Activated CD4-positive, alpha-beta memory T cell treated with anti-CD3 and anti-CD28 coated beads for 36 hours (primary cell): Measurements from ENCODE around the gene DOK6. TPM values are rescaled to one million over a fixed set of nuclear protein-coding genes. Genes with fewer than 3 reads are reported as not detected.

Experiments used
- CTCF ChIA-PET: fragments of 350-600 bp; sonication (Branson Sonifier 250); formaldehyde crosslinking; loops from one replicate; lab custom pipeline; 2021; ENCODE audit warnings: antibody characterized with exemption, inconsistent platforms; lab: Charles Lee
- POLR2A ChIA-PET: fragments of 350-600 bp; sonication (Branson Sonifier 250); formaldehyde crosslinking; loops from one replicate; lab custom pipeline; 2021; ENCODE audit warnings: antibody characterized with exemption; lab: Charles Lee
- DNase-seq: peaks from one replicate; pipeline ENCODE4 v3.0.0-alpha.2; 2020
- H3K27ac Mint-ChIP-seq: one replicate; pipeline ENCODE4 v1.8.0; 2021; ENCODE audit warnings: mixed read lengths
- H3K27me3 Mint-ChIP-seq: one replicate; pipeline ENCODE4 v1.8.0; 2021; ENCODE audit warnings: mixed read lengths
- H3K36me3 Mint-ChIP-seq: one replicate; pipeline ENCODE4 v1.8.0; 2021; ENCODE audit warnings: mixed read lengths
- H3K4me1 Mint-ChIP-seq: one replicate; pipeline ENCODE4 v1.8.0; 2021; ENCODE audit warnings: low read depth, mixed read lengths
- H3K4me3 Mint-ChIP-seq: one replicate; pipeline ENCODE4 v1.8.0; 2021; ENCODE audit warnings: mild to moderate bottlenecking, mixed read lengths
- H3K9me3 Mint-ChIP-seq: one replicate; pipeline ENCODE4 v1.8.0; 2021; ENCODE audit warnings: mixed read lengths
- intact Hi-C: fragments of 100-400 bp; cut with micrococcal nuclease; formaldehyde crosslinking; loops from one replicate; pipeline ENCODE4 v1.15.1; 2023
- total RNA-seq, 2 experiments: library from RNA; stranded (reverse); gene quantifications; one replicate each; pipeline ENCODE4 v1.2.3, GENCODE V29; 2021

DOK6 gene
- total RNA-seq, 2 experiments from 2014 or later = not detected

- Mint-ChIP-seq H3K27ac (no peak overlapping the region), H3K27me3 (peaks cover 1% of the 10 kb centered on the region), H3K4me3 (no peak overlapping the region), H3K36me3 (no peaks in the 10 kb centered on the region), H3K4me1 (no peaks in the 10 kb centered on the region), H3K9me3 (no peaks in the 10 kb centered on the region)
- ChIA-PET POLR2A (no interaction called here), CTCF (no interaction called here)
- intact Hi-C loops = no loop called here
- no peak for DNase-seq
Measured at GRCh38 chr18:69495841-69496533, 95.3 kb downstream of the DOK6 start.

- intact Hi-C loops = no loop called here
- Mint-ChIP-seq H3K27ac (no peak overlapping the region), H3K27me3 (peaks cover 2% of the 10 kb centered on the region), H3K36me3 (no peaks in the 10 kb centered on the region), H3K4me1 (no peaks in the 10 kb centered on the region), H3K4me3 (no peak overlapping the region), H3K9me3 (no peaks in the 10 kb centered on the region)
- ChIA-PET POLR2A (no interaction called here), CTCF (no interaction called here)
- DNase-seq = no peak
Measured at GRCh38 chr18:69518989-69519388, 118.3 kb downstream of the DOK6 start.

GRCh38 chr18:69523582-69523981 lies 122.9 kb downstream of the DOK6 start:
- CTCF ChIA-PET = no interaction called here

GRCh38 chr18:69528435-69528834 lies 127.7 kb downstream of the DOK6 start:
- no peak overlapping the region for H3K27ac Mint-ChIP-seq
- H3K27me3 Mint-ChIP-seq = no peaks in the 10 kb centered on the region
- intact Hi-C loops = no loop called here
- H3K4me3 Mint-ChIP-seq = no peak overlapping the region
- no peaks in the 10 kb centered on the region for H3K9me3 Mint-ChIP-seq
- no peaks in the 10 kb centered on the region for H3K4me1 Mint-ChIP-seq
- no peak for DNase-seq
- ChIA-PET POLR2A (no interaction called here), CTCF (no interaction called here)
- no peaks in the 10 kb centered on the region for H3K36me3 Mint-ChIP-seq

More at GRCh38 chr18:69523582-69523981, 122.9 kb downstream of the DOK6 start:
- Mint-ChIP-seq H3K4me1 (no peaks in the 10 kb centered on the region), H3K9me3 (no peaks in the 10 kb centered on the region), H3K27me3 (peaks cover 2% of the 10 kb centered on the region), H3K36me3 (no peaks in the 10 kb centered on the region), H3K4me3 (no peak overlapping the region), H3K27ac (no peak overlapping the region)
- POLR2A ChIA-PET = no interaction called here
- no peak for DNase-seq
- intact Hi-C loops = no loop called here

GRCh38 chr18:69529151-69529550 lies 128.5 kb downstream of the DOK6 start:
- Mint-ChIP-seq H3K9me3 (no peaks in the 10 kb centered on the region), H3K4me1 (no peaks in the 10 kb centered on the region), H3K27ac (no peak overlapping the region), H3K27me3 (no peaks in the 10 kb centered on the region), H3K4me3 (no peak overlapping the region), H3K36me3 (no peaks in the 10 kb centered on the region)
- CTCF ChIA-PET = no interaction called here
- DNase-seq = no peak
- intact Hi-C loops = no loop called here
- POLR2A ChIA-PET = no interaction called here

- ChIA-PET POLR2A (no interaction called here), CTCF (no interaction called here)
- H3K27me3 Mint-ChIP-seq = no peaks in the 10 kb centered on the region
- no peak overlapping the region for H3K4me3 Mint-ChIP-seq
- H3K27ac Mint-ChIP-seq = no peak overlapping the region
- no peaks in the 10 kb centered on the region for H3K9me3 Mint-ChIP-seq
- H3K36me3 Mint-ChIP-seq = no peaks in the 10 kb centered on the region
- intact Hi-C loops = no loop called here
- no peak for DNase-seq
- H3K4me1 Mint-ChIP-seq = no peaks in the 10 kb centered on the region
Measured at GRCh38 chr18:69531973-69532372, 131.3 kb downstream of the DOK6 start.

- intact Hi-C loops = no loop called here
- no peaks in the 10 kb centered on the region for H3K9me3 Mint-ChIP-seq
- no peak overlapping the region for H3K27ac Mint-ChIP-seq
- DNase-seq = no peak
- no peaks in the 10 kb centered on the region for H3K36me3 Mint-ChIP-seq
- H3K4me3 Mint-ChIP-seq = no peak overlapping the region
- ChIA-PET POLR2A (no interaction called here), CTCF (no interaction called here)
- H3K27me3 Mint-ChIP-seq = peaks cover 6% of the 10 kb centered on the region
- no peaks in the 10 kb centered on the region for H3K4me1 Mint-ChIP-seq
Measured at GRCh38 chr18:69537183-69537582, 136.5 kb downstream of the DOK6 start.

- DNase-seq = no peak
- Mint-ChIP-seq H3K4me3 (no peak overlapping the region), H3K4me1 (no peaks in the 10 kb centered on the region), H3K36me3 (no peaks in the 10 kb centered on the region), H3K27me3 (peaks cover 6% of the 10 kb centered on the region), H3K9me3 (no peaks in the 10 kb centered on the region), H3K27ac (no peak overlapping the region)
- CTCF ChIA-PET = no interaction called here
- POLR2A ChIA-PET = no interaction called here
- intact Hi-C loops = no loop called here
Measured at GRCh38 chr18:69538849-69539248, 138.2 kb downstream of the DOK6 start.

GRCh38 chr18:69539404-69539803 lies 138.7 kb downstream of the DOK6 start:
- DNase-seq = no peak
- Mint-ChIP-seq H3K36me3 (no peaks in the 10 kb centered on the region), H3K27ac (no peak overlapping the region), H3K9me3 (no peaks in the 10 kb centered on the region), H3K27me3 (peaks cover 6% of the 10 kb centered on the region), H3K4me3 (no peak overlapping the region), H3K4me1 (no peaks in the 10 kb centered on the region)
- ChIA-PET POLR2A (no interaction called here), CTCF (no interaction called here)
- intact Hi-C loops = no loop called here

- Mint-ChIP-seq H3K36me3 (no peaks in the 10 kb centered on the region), H3K27me3 (peaks cover 1% of the 10 kb centered on the region), H3K4me1 (no peaks in the 10 kb centered on the region), H3K4me3 (no peak overlapping the region), H3K27ac (no peak overlapping the region), H3K9me3 (no peaks in the 10 kb centered on the region)
- no peak for DNase-seq
- intact Hi-C loops = no loop called here
- ChIA-PET POLR2A (no interaction called here), CTCF (no interaction called here)
Measured at GRCh38 chr18:69556228-69556627, 155.5 kb downstream of the DOK6 start.

- Mint-ChIP-seq H3K27me3 (peaks cover 1% of the 10 kb centered on the region), H3K4me1 (no peaks in the 10 kb centered on the region), H3K36me3 (no peaks in the 10 kb centered on the region), H3K9me3 (peaks cover 3% of the 10 kb centered on the region), H3K4me3 (no peak overlapping the region), H3K27ac (no peak overlapping the region)
- ChIA-PET POLR2A (no interaction called here), CTCF (no interaction called here)
- no peak for DNase-seq
- intact Hi-C loops = no loop called here
Measured at GRCh38 chr18:69557282-69557681, 156.6 kb downstream of the DOK6 start.

- DNase-seq = no peak
- intact Hi-C loops = no loop called here
- H3K4me3 Mint-ChIP-seq = no peak overlapping the region
- POLR2A ChIA-PET = no interaction called here
- H3K4me1 Mint-ChIP-seq = no peaks in the 10 kb centered on the region
- H3K27me3 Mint-ChIP-seq = peaks cover 1% of the 10 kb centered on the region
- H3K9me3 Mint-ChIP-seq = peaks cover 4% of the 10 kb centered on the region
- H3K36me3 Mint-ChIP-seq = no peaks in the 10 kb centered on the region
- CTCF ChIA-PET = no interaction called here
- no peak overlapping the region for H3K27ac Mint-ChIP-seq
Measured at GRCh38 chr18:69558052-69558451, 157.4 kb downstream of the DOK6 start.

- DNase-seq = no peak
- Mint-ChIP-seq H3K4me1 (no peaks in the 10 kb centered on the region), H3K36me3 (no peaks in the 10 kb centered on the region), H3K27me3 (peaks cover 1% of the 10 kb centered on the region), H3K9me3 (peaks cover 4% of the 10 kb centered on the region), H3K4me3 (no peak overlapping the region), H3K27ac (no peak overlapping the region)
- CTCF ChIA-PET = no interaction called here
- intact Hi-C loops = no loop called here
- POLR2A ChIA-PET = no interaction called here
Measured at GRCh38 chr18:69559604-69560003, 158.9 kb downstream of the DOK6 start.
